ENCODE results near the gene TTN. TPM values are rescaled to one million over a fixed set of nuclear protein-coding genes. Genes with fewer than 3 reads are reported as not detected.

TTN gene
- total and polyA plus RNA-seq, 2 experiments from 2014 or later: 12.5 to 15.7 TPM

DNA sequence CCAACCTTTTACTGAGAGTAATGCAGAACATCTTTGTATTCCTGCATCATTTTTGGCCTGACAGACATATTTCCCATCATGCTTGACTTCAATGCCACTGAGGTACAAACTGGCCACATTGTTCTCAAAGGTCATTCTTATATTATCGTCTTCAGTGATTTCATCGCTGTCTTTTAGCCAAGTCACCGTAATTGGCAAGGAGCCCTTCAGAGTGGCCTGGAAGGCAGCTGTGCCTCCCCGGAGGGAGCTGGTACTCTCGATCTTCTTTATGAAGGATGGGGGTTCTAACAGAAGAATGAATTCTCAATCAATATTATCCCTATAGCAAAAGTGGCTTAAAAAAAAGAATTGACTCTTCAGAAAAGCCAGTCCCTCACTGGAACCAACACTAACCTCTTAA, 75.9 kb downstream of the TTN start (continued):
- TF ChIP-seq, protein P1, sequence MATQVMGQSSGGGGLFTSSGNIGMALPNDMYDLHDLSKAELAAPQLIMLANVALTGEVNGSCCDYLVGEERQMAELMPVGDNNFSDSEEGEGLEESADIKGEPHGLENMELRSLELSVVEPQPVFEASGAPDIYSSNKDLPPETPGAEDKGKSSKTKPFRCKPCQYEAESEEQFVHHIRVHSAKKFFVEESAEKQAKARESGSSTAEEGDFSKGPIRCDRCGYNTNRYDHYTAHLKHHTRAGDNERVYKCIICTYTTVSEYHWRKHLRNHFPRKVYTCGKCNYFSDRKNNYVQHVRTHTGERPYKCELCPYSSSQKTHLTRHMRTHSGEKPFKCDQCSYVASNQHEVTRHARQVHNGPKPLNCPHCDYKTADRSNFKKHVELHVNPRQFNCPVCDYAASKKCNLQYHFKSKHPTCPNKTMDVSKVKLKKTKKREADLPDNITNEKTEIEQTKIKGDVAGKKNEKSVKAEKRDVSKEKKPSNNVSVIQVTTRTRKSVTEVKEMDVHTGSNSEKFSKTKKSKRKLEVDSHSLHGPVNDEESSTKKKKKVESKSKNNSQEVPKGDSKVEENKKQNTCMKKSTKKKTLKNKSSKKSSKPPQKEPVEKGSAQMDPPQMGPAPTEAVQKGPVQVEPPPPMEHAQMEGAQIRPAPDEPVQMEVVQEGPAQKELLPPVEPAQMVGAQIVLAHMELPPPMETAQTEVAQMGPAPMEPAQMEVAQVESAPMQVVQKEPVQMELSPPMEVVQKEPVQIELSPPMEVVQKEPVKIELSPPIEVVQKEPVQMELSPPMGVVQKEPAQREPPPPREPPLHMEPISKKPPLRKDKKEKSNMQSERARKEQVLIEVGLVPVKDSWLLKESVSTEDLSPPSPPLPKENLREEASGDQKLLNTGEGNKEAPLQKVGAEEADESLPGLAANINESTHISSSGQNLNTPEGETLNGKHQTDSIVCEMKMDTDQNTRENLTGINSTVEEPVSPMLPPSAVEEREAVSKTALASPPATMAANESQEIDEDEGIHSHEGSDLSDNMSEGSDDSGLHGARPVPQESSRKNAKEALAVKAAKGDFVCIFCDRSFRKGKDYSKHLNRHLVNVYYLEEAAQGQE (IDR thresholded peaks at IDR 0.05; ENCODE audit: unreplicated experiment): no peak
- TF ChIP-seq, protein P2, sequence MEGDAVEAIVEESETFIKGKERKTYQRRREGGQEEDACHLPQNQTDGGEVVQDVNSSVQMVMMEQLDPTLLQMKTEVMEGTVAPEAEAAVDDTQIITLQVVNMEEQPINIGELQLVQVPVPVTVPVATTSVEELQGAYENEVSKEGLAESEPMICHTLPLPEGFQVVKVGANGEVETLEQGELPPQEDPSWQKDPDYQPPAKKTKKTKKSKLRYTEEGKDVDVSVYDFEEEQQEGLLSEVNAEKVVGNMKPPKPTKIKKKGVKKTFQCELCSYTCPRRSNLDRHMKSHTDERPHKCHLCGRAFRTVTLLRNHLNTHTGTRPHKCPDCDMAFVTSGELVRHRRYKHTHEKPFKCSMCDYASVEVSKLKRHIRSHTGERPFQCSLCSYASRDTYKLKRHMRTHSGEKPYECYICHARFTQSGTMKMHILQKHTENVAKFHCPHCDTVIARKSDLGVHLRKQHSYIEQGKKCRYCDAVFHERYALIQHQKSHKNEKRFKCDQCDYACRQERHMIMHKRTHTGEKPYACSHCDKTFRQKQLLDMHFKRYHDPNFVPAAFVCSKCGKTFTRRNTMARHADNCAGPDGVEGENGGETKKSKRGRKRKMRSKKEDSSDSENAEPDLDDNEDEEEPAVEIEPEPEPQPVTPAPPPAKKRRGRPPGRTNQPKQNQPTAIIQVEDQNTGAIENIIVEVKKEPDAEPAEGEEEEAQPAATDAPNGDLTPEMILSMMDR (conservative IDR thresholded peaks at IDR 0.05; ENCODE audit: low read depth in 2 of 2): no peak
- TF ChIP-seq POLR2AphosphoS5 (IDR thresholded peaks at IDR 0.05; ENCODE audit: low read depth) (no peak), EZH2 (IDR thresholded peaks at IDR 0.05; ENCODE audit: low read depth, unreplicated experiment) (no peak), ZNF114 (CRISPR knock-in tag; IDR thresholded peaks at IDR 0.05) (no peak), STAT1 (IDR thresholded peaks at IDR 0.05; ENCODE audit: unreplicated experiment) (no peak)
- TF ChIP-seq, protein P3, sequence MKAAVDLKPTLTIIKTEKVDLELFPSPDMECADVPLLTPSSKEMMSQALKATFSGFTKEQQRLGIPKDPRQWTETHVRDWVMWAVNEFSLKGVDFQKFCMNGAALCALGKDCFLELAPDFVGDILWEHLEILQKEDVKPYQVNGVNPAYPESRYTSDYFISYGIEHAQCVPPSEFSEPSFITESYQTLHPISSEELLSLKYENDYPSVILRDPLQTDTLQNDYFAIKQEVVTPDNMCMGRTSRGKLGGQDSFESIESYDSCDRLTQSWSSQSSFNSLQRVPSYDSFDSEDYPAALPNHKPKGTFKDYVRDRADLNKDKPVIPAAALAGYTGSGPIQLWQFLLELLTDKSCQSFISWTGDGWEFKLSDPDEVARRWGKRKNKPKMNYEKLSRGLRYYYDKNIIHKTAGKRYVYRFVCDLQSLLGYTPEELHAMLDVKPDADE (IDR thresholded peaks at IDR 0.05): no peak

DNA sequence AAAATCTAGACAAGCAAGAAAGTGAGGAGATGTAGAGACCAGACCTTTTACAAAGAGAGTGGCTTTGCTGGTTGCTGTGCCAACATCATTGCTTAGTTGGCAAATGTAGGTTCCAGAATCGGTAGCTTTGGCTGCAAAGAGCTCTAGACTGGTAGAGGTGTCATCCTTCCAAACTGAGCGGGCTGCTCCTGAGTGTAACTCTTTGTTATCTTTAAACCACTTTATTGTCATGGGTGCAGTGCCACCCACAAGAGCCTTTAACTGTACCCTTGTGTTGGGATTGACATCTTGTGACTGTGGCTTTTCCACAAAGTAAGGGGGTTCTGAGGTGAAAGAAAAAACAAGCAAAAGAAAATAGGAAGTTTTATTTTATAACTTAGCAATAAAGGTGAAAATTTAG, 77.2 kb downstream of the TTN start:
- no peaks in the 10 kb centered on the region for H3K9me2 ChIP-seq (ENCODE audit: insufficient read depth)
- Mint-ChIP-seq H3K9me3 (no peaks in the 10 kb centered on the region), H3K27me3 (ENCODE audit: insufficient read depth, low read depth, poor library complexity) (no peaks in the 10 kb centered on the region), H3K4me1 (no peaks in the 10 kb centered on the region), H3K4me3 (no peak overlapping the region), H3K27ac (no peak overlapping the region), H3K36me3 (ENCODE audit: low read depth) (no peaks in the 10 kb centered on the region; the same call in 2 of the 3 replicates)
- no peaks in the 10 kb centered on the region for H3K4me1 ChIP-seq (ENCODE audit: insufficient read depth)
- no peak overlapping the region for H3K4me2 ChIP-seq
- no peak overlapping the region for H3K4me3 ChIP-seq
- no peak overlapping the region for H2AFZ ChIP-seq
- H3K79me2 ChIP-seq (replicated peaks; ENCODE audit: insufficient read depth): no peaks in the 10 kb centered on the region
- no peaks in the 10 kb centered on the region for H3F3A ChIP-seq (replicated peaks; ENCODE audit: low read depth)
- no peak overlapping the region for H3K27ac ChIP-seq (ENCODE audit: low read depth)
- H4K20me1 ChIP-seq (replicated peaks; ENCODE audit: insufficient read depth): no peaks in the 10 kb centered on the region
- ATAC-seq: no peak
- H3K27me3 ChIP-seq (ENCODE audit: insufficient read depth): no peaks in the 10 kb centered on the region
- no peak for TF ChIP-seq CREB1 (CRISPR knock-in tag; IDR thresholded peaks at IDR 0.05; ENCODE audit: low read depth)
- TF ChIP-seq, protein P4, sequence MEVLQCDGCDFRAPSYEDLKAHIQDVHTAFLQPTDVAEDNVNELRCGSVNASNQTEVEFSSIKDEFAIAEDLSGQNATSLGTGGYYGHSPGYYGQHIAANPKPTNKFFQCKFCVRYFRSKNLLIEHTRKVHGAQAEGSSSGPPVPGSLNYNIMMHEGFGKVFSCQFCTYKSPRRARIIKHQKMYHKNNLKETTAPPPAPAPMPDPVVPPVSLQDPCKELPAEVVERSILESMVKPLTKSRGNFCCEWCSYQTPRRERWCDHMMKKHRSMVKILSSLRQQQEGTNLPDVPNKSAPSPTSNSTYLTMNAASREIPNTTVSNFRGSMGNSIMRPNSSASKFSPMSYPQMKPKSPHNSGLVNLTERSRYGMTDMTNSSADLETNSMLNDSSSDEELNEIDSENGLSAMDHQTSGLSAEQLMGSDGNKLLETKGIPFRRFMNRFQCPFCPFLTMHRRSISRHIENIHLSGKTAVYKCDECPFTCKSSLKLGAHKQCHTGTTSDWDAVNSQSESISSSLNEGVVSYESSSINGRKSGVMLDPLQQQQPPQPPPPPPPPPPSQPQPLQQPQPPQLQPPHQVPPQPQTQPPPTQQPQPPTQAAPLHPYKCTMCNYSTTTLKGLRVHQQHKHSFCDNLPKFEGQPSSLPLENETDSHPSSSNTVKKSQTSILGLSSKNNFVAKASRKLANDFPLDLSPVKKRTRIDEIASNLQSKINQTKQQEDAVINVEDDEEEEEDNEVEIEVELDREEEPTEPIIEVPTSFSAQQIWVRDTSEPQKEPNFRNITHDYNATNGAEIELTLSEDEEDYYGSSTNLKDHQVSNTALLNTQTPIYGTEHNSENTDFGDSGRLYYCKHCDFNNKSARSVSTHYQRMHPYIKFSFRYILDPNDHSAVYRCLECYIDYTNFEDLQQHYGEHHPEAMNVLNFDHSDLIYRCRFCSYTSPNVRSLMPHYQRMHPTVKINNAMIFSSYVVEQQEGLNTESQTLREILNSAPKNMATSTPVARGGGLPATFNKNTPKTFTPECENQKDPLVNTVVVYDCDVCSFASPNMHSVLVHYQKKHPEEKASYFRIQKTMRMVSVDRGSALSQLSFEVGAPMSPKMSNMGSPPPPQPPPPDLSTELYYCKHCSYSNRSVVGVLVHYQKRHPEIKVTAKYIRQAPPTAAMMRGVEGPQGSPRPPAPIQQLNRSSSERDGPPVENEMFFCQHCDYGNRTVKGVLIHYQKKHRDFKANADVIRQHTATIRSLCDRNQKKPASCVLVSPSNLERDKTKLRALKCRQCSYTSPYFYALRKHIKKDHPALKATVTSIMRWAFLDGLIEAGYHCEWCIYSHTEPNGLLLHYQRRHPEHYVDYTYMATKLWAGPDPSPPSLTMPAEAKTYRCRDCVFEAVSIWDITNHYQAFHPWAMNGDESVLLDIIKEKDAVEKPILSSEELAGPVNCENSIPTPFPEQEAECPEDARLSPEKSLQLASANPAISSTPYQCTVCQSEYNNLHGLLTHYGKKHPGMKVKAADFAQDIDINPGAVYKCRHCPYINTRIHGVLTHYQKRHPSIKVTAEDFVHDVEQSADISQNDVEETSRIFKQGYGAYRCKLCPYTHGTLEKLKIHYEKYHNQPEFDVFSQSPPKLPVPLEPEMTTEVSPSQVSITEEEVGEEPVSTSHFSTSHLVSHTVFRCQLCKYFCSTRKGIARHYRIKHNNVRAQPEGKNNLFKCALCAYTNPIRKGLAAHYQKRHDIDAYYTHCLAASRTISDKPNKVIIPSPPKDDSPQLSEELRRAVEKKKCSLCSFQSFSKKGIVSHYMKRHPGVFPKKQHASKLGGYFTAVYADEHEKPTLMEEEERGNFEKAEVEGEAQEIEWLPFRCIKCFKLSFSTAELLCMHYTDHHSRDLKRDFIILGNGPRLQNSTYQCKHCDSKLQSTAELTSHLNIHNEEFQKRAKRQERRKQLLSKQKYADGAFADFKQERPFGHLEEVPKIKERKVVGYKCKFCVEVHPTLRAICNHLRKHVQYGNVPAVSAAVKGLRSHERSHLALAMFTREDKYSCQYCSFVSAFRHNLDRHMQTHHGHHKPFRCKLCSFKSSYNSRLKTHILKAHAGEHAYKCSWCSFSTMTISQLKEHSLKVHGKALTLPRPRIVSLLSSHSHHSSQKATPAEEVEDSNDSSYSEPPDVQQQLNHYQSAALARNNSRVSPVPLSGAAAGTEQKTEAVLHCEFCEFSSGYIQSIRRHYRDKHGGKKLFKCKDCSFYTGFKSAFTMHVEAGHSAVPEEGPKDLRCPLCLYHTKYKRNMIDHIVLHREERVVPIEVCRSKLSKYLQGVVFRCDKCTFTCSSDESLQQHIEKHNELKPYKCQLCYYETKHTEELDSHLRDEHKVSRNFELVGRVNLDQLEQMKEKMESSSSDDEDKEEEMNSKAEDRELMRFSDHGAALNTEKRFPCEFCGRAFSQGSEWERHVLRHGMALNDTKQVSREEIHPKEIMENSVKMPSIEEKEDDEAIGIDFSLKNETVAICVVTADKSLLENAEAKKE (CRISPR knock-in tag; IDR thresholded peaks at IDR 0.05): no peak
- no peaks in the 10 kb centered on the region for H3K36me3 ChIP-seq (ENCODE audit: insufficient read depth)
- DNase-seq (ENCODE audit: low spot score): no peak
